ENCODE measurements around the gene TBC1D9.

Gene TBC1D9

DNA sequence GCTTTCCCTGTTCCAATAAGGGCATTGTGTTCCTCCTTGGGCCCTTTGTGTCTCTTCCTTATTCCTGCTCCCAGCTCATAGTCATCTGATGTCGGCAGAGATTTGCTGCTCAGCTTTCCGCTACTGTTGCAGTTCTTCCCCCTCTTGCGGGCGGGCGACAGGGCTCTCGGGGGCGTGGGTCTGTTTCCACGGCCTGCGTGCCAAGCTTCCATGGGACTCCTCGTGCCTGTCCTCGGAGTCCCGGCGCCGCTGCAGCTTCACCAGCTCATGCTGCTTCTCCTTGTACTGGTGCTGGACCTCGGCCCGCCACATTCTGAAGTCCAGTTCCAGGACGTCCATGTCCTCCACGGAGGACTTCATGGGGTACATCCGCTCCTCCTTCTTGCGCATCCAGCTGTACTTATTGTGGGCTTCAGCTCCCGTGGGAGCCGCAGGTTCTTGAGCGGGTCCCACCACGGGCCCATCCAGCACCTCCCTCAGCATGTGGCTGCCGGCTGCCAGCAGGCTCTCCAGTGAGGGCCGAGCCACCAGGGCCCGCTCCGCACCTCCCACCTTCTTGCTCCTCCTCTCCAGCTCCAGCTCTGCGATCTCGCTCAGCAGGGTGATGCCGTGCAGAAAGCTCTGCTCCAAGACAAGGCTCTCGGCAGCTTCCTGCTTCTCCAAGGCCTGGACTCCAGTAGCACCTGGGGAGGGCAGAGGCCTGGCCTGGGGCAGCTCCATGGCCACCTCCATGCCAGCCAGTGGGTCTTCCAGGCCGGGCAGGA, 113.3 kb downstream of the TBC1D9 start:
- TF ChIP-seq, protein P1, sequence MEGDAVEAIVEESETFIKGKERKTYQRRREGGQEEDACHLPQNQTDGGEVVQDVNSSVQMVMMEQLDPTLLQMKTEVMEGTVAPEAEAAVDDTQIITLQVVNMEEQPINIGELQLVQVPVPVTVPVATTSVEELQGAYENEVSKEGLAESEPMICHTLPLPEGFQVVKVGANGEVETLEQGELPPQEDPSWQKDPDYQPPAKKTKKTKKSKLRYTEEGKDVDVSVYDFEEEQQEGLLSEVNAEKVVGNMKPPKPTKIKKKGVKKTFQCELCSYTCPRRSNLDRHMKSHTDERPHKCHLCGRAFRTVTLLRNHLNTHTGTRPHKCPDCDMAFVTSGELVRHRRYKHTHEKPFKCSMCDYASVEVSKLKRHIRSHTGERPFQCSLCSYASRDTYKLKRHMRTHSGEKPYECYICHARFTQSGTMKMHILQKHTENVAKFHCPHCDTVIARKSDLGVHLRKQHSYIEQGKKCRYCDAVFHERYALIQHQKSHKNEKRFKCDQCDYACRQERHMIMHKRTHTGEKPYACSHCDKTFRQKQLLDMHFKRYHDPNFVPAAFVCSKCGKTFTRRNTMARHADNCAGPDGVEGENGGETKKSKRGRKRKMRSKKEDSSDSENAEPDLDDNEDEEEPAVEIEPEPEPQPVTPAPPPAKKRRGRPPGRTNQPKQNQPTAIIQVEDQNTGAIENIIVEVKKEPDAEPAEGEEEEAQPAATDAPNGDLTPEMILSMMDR (conservative IDR thresholded peaks at IDR 0.05; ENCODE audit: control insufficient read depth, insufficient read depth, low read depth, low read length), result no peak
- DNase-seq (ENCODE audit: low read depth), result no peak
- no peak overlapping the region for H3K4me3 ChIP-seq (ENCODE audit: control insufficient read depth, low read depth, low read length)

DNA sequence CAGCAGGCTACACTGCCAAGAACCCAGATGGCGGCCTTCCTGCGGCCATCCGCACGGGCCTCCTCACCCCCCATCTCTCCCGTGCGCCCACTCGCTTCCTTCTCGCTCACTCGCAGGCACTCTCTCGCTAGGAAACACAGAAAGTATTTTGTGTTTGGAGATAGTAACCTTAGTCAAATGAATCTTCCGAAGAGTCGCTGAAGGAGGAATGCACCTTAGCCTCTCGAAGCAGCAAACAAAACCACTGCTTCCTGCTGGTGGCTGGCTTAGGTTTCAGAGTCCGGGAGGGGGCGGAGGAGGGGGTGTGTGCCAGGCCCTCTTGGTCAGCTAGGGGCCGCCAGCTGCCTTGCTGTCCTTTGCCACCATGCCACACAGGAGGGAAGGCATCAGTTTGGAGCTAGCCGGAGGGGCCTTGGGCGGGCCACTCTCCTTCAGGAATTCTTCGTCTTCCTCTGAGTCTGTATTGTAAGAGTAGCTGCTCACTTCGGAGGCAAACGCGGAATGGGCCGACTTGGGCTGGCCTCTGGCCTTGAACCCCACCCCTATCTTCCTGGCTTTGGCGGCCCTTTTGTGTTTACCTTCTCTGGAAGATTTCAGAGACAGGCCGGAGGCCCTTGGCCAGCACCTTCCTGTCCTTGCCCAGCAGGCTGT, 114.3 kb downstream of the TBC1D9 start:
- TF ChIP-seq, protein P1 (conservative IDR thresholded peaks at IDR 0.05; ENCODE audit: control insufficient read depth, insufficient read depth, low read depth, low read length), result peak; percentile 11

GRCh38 chr4:140641105-140641555, 115.1 kb downstream of the TBC1D9 start:
- no peak overlapping the region for H3K4me3 ChIP-seq (ENCODE audit: control insufficient read depth, low read depth, low read length)
- TF ChIP-seq, protein P1 (conservative IDR thresholded peaks at IDR 0.05; ENCODE audit: control insufficient read depth, insufficient read depth, low read depth, low read length), result no peak
- no peak for DNase-seq (ENCODE audit: low read depth)

More for the DNA sequence above, 114.3 kb downstream of the TBC1D9 start:
- peak; percentile 20 for DNase-seq (ENCODE audit: low read depth)
- H3K4me3 ChIP-seq (ENCODE audit: control insufficient read depth, low read depth, low read length), result peak overlapping the region; percentile 19

DNA sequence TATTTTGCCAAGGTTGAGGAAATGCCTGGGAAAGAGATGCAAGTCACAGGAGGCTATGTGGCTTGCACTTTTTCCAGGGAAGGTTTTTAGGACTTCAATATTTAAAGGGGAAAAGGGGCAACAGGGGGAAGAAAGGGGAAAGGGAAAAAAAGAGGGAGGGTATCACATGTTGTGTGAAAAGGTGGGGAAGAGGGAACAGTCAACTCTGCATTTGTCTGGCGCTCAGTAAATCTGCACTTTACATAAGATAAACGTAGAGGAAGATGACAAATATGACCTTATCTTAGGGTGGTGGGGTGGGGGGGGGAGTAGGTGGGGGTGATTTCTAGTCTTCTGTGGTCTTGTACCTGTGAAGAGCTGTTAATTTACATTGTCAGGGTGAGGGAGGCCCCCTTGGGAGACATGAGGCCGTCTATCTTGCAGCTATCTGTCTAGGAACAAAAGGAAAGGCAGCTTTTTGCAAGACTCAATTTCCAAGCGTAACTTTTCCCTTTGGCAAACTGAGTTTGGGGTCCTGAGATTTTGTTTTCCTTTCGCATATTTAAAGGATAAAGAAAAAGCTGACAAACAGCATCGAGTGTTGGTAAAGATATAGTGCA, 115.9 kb downstream of the TBC1D9 start:
- TF ChIP-seq, protein P1 (conservative IDR thresholded peaks at IDR 0.05; ENCODE audit: control insufficient read depth, insufficient read depth, low read depth, low read length), result no peak
- no peak for DNase-seq (ENCODE audit: low read depth)
- no peak overlapping the region for H3K4me3 ChIP-seq (ENCODE audit: control insufficient read depth, low read depth, low read length)

DNA sequence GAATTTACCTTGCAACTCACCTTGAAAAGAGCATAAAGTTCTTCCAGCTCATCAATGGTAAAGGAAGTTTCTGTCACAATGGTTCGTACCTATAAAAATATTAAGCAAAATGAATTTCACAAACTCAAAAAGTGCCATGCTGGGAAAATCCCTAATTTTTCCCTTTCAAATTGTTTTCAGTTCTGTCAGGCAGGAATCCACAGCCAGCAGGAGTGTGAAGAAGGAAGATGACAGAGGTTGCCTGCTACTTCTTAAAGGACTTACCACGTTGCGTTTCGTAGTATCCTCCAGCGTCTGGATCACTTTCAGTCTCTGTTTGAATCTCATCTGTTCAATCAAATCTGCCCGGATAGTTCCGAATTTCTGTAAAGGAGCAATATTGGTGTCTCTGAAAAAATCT, 117.1 kb downstream of the TBC1D9 start:
- DNase-seq (ENCODE audit: low read depth), result no peak
- no peak overlapping the region for H3K4me3 ChIP-seq (ENCODE audit: control insufficient read depth, low read depth, low read length)
- TF ChIP-seq, protein P1 (conservative IDR thresholded peaks at IDR 0.05; ENCODE audit: control insufficient read depth, insufficient read depth, low read depth, low read length), result no peak

DNA sequence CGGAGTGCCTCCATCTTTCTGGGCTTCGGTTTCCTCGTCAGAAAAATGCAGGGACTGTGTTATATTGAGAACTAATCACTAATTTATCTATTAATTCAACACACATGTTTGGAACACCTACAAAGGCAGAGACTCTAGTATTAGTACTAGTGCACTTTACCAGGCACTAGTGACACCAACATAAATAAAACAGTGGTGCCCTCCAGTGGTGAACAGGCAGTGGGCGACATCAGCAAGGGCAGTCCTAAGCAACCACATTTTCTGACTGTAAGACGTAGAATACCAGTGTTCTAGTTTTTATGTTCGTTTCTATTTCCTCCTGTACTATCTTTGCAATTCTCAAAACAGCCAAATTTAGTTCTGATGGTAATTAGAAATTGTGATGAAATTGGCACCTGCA, 118.3 kb downstream of the TBC1D9 start:
- no peak overlapping the region for H3K4me3 ChIP-seq (ENCODE audit: control insufficient read depth, low read depth, low read length)
- peak; percentile 37 for DNase-seq (ENCODE audit: low read depth)
- TF ChIP-seq, protein P1 (conservative IDR thresholded peaks at IDR 0.05; ENCODE audit: control insufficient read depth, insufficient read depth, low read depth, low read length), result peak; percentile 48
